Adrenal gland (tissue), 12 donors: ENCODE results near the gene C17orf50. TPM values are rescaled to one million over a fixed set of nuclear protein-coding genes. Genes with fewer than 3 reads are reported as not detected.

Experiments used
- DNase-seq, 7 donors: peaks; one replicate each; pipeline ENCODE4 v3.0.0-alpha.2; 2019 to 2020
- H3K27ac ChIP-seq, 5 donors: fragments of 200-600 bp; sonication (generic) in 4 of 5; 1 replicate in 3 of 5; 2 replicates in 2 of 5; pipeline versions ENCODE4 v1.5.1 to v1.8.0; 2016 to 2020; ENCODE audit warnings: mild to moderate bottlenecking in 1 of 5
- H3K27me3 ChIP-seq: fragments of 200-600 bp; 2 replicates; pipeline ENCODE4 v1.8.0; 2021
- H3K36me3 ChIP-seq, 2 donors: fragments of 200-600 bp; replicated peaks in 1 of 2; 1 replicate in 1 of 2; 2 replicates in 1 of 2; pipeline versions ENCODE4 v1.5.1 to v1.8.0; 2018 to 2022
- H3K4me1 ChIP-seq, 2 donors: fragments of 200-600 bp; replicated peaks in 1 of 2; 1 replicate in 1 of 2; 2 replicates in 1 of 2; pipeline versions ENCODE4 v1.5.1 to v1.8.0; 2018 to 2021
- H3K4me3 ChIP-seq, 4 donors: fragments of 200-600 bp; sonication (generic) in 3 of 4; one replicate each; pipeline ENCODE4 v1.5.1; 2016 to 2018
- H3K9me3 ChIP-seq, 3 donors: fragments of 200-600 bp; sonication (generic) in 1 of 3; replicated peaks in 1 of 3; 1 replicate in 2 of 3; 2 replicates in 1 of 3; pipeline versions ENCODE4 v1.5.1 to v1.8.0; 2016 to 2021
- POLR2A ChIP-seq, 2 donors: fragments of 450-650 bp; IDR thresholded peaks; one replicate each; pipeline ENCODE4 v1.6.1; 2017; ENCODE audit warnings: antibody characterized with exemption in 2 of 2, mild to moderate bottlenecking in 2 of 2, moderate library complexity in 1 of 2
- WGBS, 4 donors: extraction: QIAGEN DNeasy Blood & Tissue Kit in 2 of 4; methylation state at CpG; one replicate each; pipeline versions ENCODE4 v1.1.5 to v1.1.7; 2013 to 2017; 5-methylcytosine and 5-hydroxymethylcytosine counted together
- intact Hi-C, 2 donors: fragments of 100-400 bp; cut with DNase I; formaldehyde crosslinking; loops; one replicate each; pipeline versions ENCODE4 v1.14.1 to v1.15.0; 2022 to 2023
- polyA plus RNA-seq, 3 donors: library from polyadenylated mRNA; stranded (reverse); fragments of 200-250 nt in 2 of 3; fragments of 350-450 nt in 1 of 3; fragmentation: Illumina TruSeq in 1 of 3; extraction: RNeasy Lipid Tissue Mini Kit (QIAGEN cat#74804) in 1 of 3; gene quantifications; one replicate each; pipeline ENCODE4 v1.2.3, GENCODE V29; 2013 to 2014
- total RNA-seq, 9 donors: library from RNA; depleted of rRNA in 4 of 9; stranded (reverse); fragments of >200 nt in 4 of 9; fragments of 120-200 nt in 1 of 9; fragmentation: NEBNext Ultra II Directional in 1 of 9; extraction: Animal tissue kit (Norgen Biotek cat#: 25700) in 1 of 9; gene quantifications; one replicate each; pipeline versions ENCODE4 v1.1.0 to v1.2.4, GENCODE V29; 2013 to 2023
- TF ChIP-seq, protein P1 (sequence below), 6 experiments: fragments of 450-650 bp in 4 of 6; fragments of 200-600 bp in 2 of 6; sonication (generic) in 1 of 6; IDR thresholded peaks; 1 replicate in 5 of 6; 2 replicates in 1 of 6; pipeline versions ENCODE4 v1.5.1 to v1.8.0; 2016 to 2021; ENCODE audit warnings: antibody characterized with exemption in 6 of 6, mild to moderate bottlenecking in 2 of 6, moderate library complexity in 1 of 6
- donor health status: healthy with polysubstance abuse.
- donor health status: Bipolar disorder and iron deficiency.
- donor health status: DM: yes; HTN: yes; CAD: no.
- donor health status: DM: no; HTN: no; CAD: no.
- donor health status: DM: no; HTN: no; CAD: no.
- donor health status: DM: yes; HTN: yes; CAD: no.

The C17orf50 gene
- total and polyA plus RNA-seq, 12 donors = 0.07 to 0.83 (median 0.18) TPM; not detected in 8

GRCh38 chr17:35745749-35746320 is 14.9 kb upstream of the C17orf50 start:
- WGBS, 4 donors = 67 to 91% (median 75%) methylated on average over 6 to 15 of the region's 15 CpGs

GRCh38 chr17:35747540-35748017 is 13.1 kb upstream of the C17orf50 start:
- intact Hi-C loops = loop anchor here (5.0 to 10.0 kb wide), 3 partner anchors 135 to 583 kb away; no protein-coding TSS in a partner anchor
- peak; percentile 65 to 93 (median 83) for DNase-seq

More at GRCh38 chr17:35745749-35746320, 14.9 kb upstream of the C17orf50 start:
- Histone ChIP-seq H3K27me3 (peaks cover 40% of the 10 kb centered on the region), H3K27ac (no peak overlapping the region), H3K4me1 (peaks cover 0 to 7% of the 10 kb centered on the region in 2 donors), H3K9me3 (no peaks in the 10 kb centered on the region), H3K4me3 (no peak overlapping the region), H3K36me3 (no peaks in the 10 kb centered on the region)
- intact Hi-C loops = loop anchor here (2.0 to 10.0 kb wide), 4 partner anchors 134 to 581 kb away; no protein-coding TSS in a partner anchor
- no peak for TF ChIP-seq POLR2A (IDR thresholded peaks at IDR 0.05)
- TF ChIP-seq, protein P1, sequence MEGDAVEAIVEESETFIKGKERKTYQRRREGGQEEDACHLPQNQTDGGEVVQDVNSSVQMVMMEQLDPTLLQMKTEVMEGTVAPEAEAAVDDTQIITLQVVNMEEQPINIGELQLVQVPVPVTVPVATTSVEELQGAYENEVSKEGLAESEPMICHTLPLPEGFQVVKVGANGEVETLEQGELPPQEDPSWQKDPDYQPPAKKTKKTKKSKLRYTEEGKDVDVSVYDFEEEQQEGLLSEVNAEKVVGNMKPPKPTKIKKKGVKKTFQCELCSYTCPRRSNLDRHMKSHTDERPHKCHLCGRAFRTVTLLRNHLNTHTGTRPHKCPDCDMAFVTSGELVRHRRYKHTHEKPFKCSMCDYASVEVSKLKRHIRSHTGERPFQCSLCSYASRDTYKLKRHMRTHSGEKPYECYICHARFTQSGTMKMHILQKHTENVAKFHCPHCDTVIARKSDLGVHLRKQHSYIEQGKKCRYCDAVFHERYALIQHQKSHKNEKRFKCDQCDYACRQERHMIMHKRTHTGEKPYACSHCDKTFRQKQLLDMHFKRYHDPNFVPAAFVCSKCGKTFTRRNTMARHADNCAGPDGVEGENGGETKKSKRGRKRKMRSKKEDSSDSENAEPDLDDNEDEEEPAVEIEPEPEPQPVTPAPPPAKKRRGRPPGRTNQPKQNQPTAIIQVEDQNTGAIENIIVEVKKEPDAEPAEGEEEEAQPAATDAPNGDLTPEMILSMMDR (IDR thresholded peaks at IDR 0.05) = no peak
- no peak for DNase-seq

GRCh38 chr17:35748341-35748841 is 12.3 kb upstream of the C17orf50 start:
- Histone ChIP-seq H3K4me3 (no peak overlapping the region), H3K27me3 (peaks cover 26% of the 10 kb centered on the region), H3K9me3 (no peaks in the 10 kb centered on the region), H3K36me3 (no peaks in the 10 kb centered on the region), H3K4me1 (no peaks in the 10 kb centered on the region), H3K27ac (no peak overlapping the region)
- WGBS, 4 donors = 22 to 28% (median 23%) methylated on average over 2 to 4 of the region's 4 CpGs
- peak; percentile 31 to 75 (median 57) for DNase-seq
- TF ChIP-seq POLR2A (IDR thresholded peaks at IDR 0.05) = no peak
- TF ChIP-seq, protein P1 (IDR thresholded peaks at IDR 0.05) = no peak
- intact Hi-C loops = loop anchor here (5.0 to 10.0 kb wide), 3 partner anchors 136 to 584 kb away; no protein-coding TSS in a partner anchor

More at GRCh38 chr17:35747540-35748017, 13.1 kb upstream of the C17orf50 start:
- Histone ChIP-seq H3K27me3 (peaks cover 27% of the 10 kb centered on the region), H3K9me3 (no peaks in the 10 kb centered on the region), H3K27ac (no peak overlapping the region), H3K4me1 (no peaks in the 10 kb centered on the region), H3K4me3 (no peak overlapping the region), H3K36me3 (no peaks in the 10 kb centered on the region)
- no peak for TF ChIP-seq POLR2A (IDR thresholded peaks at IDR 0.05)
- TF ChIP-seq, protein P1 (IDR thresholded peaks at IDR 0.05) = peak; percentile 87 to 97 (median 92)
- whole genome bisulfite sequencing, 4 donors = 3 to 36% (median 21%) methylated on average over 4 to 12 of the region's 12 CpGs

- DNase-seq = no peak
- H3K4me3 ChIP-seq = no peak overlapping the region
- TF ChIP-seq, protein P1 (IDR thresholded peaks at IDR 0.05) = no peak
- no peak for TF ChIP-seq POLR2A (IDR thresholded peaks at IDR 0.05)
- intact Hi-C loops = loop anchor here (5.0 to 10.0 kb wide), 3 partner anchors 137 to 584 kb away; no protein-coding TSS in a partner anchor
- peaks cover 26% of the 10 kb centered on the region for H3K27me3 ChIP-seq
- 64 to 95% (median 80%) methylated on average over 2 to 6 of the region's 6 CpGs for WGBS, 4 donors
- H3K36me3 ChIP-seq = no peaks in the 10 kb centered on the region
- H3K9me3 ChIP-seq = no peaks in the 10 kb centered on the region
- H3K4me1 ChIP-seq = no peaks in the 10 kb centered on the region
- H3K27ac ChIP-seq = no peak overlapping the region
These were observed 11.7 kb upstream of the C17orf50 start for GRCh38 chr17:35748979-35749378.
